Erythroblast (primary cell): Measurements from ENCODE around the gene COL1A2.

Experiments used
- GATA1 ChIP-seq: IDR thresholded peaks from 2 replicates; pipeline ENCODE4 v1.6.1; 2011; ENCODE audit warnings: low read depth, mild to moderate bottlenecking, control low read depth, low read length, moderate library complexity
- POLR2A ChIP-seq: IDR thresholded peaks from 2 replicates; pipeline ENCODE4 v1.6.1; 2011; ENCODE audit warnings: mild to moderate bottlenecking, low read length

DNA sequence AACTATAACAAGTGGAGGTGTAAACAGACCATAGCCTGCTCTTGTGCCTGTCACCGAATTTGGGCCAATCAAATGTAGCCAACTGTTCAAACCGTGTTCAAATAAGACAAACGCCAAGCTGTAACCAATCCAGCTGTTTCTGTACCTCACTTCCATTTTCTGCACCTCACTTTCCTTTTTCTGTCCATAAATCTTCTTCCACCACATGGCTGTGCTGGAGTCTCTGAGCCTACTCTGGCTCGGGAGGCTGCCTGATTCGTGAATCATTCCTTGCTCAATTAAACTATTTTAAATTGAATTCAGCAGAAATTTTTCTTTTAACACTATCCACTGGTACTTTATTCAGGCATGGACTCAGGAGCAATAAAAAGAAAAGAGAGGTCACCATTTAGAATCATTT, 29.9 kb upstream of the COL1A2 start:
- TF ChIP-seq POLR2A (no peak), GATA1 (no peak)
